HG02973 (cell line): ENCODE data around the gene AMIGO2.

ENCODE experiments used
- ATAC-seq: cut with Tn5 transposase; IDR thresholded peaks from one replicate; pipeline ENCODE4 v1.9.1; 2021; ENCODE audit warnings: moderate library complexity; ENCODE audit not compliant: unreplicated experiment

AMIGO2 gene

DNA sequence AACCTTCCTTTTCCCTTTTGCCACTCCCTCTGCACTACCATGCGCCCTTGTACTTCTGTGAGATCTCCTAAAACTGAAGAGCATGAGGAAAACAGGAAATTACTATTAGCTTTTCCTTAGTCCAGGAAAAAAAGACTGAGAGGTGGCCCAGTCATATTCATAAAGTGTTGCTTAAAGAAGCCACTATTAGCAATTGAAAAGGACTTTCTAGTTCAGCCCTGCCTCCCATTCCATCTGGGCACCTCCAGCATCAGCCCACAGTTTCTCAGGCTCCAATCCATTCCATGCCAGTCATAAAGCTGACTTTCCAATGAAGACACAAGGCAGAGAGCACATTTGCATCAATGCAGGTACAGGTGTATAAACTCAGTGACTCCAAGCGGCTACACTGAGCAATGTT lies 19.9 kb upstream of the AMIGO2 start:
- no peak for ATAC-seq

DNA sequence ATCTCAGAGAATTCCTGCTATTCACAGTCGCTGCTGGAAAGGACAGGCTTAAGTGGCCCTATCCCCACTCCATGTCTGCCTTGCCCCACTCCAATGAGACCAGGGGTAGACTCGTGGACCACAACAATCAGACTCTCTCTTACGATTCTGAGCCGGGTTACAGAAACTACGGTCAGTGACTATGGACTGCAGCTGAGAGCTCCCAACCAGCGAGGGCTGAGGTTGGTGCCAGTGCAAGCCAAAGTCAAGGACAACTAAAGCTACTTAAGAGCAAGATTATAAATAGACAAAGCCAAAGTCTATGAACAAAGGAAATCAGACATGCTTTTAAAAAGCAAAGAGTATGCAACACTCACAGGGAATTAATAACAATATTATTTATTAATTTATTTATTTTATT lies 18.3 kb upstream of the AMIGO2 start:
- no peak for ATAC-seq

DNA sequence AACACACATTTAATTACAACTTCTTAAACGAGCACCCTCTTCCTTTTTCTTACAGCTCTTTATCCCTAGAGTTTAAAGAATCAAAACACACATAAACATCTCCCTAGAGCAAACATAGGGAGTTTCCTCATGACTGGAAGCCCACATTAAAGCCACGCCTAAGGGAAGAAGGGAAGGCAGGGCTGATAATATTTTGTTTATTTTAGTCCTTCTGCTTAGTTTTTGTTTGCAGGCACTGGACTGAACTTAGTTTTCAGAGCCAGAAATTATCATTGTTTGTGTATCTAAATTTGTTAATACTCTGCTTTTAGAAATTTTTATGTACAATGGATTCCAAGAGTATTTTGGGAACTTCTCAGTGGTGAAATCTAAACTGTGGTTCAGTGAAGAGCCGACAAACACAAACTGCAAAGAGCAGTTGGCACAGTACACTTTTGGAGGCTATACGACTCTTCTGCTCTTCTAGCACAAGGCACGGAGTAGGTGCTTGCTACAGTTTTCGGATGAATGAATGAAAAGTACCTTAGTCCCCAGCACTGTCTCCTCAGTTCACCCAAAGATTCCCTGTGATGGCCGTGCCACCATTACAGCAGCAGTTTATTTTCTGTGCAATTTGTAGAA lies 17.6 kb upstream of the AMIGO2 start:
- no peak for ATAC-seq

DNA sequence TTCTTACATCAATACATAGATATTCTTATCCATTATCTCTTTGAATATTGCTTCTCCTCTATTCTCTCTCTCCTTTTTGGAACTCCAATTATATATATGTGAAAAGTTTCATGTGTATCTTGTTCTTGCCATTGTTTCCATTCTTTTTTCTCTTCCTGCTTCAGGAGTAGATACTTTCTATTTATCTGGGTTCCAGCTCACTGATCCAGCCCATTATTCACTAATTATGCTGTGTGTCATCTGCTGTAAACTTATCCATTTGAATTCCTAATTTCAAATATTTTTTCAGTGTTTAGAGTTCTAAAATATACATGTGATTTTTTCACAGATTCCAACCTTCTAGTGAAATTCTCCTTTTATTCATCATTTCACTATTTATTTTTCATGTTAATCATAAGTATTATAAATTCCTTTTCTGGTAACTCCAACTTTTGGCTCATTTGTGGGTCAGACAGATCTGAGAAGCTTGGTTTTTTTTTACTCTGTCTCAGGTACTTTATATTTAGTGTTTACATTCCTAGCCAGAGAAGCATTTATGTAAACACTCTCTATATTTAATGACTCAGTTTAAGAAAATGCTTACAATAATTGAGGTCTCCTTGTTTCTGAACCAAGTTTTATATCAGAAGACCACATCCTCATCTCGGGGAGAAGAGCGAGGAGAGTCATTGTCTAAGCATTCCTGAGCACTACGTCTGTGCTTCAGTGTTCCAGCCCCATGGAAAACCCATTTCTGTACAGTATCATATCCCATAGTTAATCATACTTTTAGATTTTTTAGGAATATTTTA lies 15.9 kb upstream of the AMIGO2 start:
- no peak for ATAC-seq

DNA sequence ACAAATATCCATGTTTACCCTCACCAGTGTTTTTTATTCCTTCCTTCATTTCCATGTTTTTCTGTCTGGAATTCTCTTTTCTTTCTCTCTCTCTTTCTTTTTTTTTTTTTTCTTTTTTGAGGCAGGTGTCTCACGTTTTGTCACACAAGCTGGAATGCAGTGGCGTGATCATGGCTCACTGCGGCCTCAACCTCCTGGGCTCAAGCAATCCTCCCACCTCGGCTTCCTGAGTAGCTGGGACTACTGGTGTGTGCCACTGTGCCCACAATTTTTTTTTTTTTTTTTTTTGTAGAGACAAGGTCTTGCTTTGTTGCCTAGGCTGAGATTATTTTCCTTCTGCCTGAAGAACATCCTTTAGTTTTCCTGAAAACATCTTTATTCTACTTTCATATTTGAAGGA lies 15.0 kb upstream of the AMIGO2 start:
- no peak for ATAC-seq

DNA sequence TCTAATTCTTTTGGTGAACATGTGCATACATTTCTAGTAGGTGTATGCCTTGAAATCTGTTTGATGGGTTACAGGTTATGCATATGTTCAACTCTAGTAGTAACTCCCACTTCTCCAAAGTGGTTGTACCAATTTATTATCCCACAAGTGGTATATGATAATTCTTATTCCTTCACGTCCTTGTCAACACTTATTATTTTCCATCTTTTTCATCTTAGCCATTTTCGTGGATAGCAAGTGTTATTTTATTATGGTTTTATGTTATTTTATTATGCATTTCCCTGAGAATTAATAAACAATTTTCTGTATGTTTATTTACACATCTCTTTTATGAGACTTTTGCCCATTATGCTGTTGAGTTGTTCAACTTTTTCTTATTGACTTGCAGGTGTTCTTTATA lies 11.2 kb upstream of the AMIGO2 start:
- no peak for ATAC-seq

DNA sequence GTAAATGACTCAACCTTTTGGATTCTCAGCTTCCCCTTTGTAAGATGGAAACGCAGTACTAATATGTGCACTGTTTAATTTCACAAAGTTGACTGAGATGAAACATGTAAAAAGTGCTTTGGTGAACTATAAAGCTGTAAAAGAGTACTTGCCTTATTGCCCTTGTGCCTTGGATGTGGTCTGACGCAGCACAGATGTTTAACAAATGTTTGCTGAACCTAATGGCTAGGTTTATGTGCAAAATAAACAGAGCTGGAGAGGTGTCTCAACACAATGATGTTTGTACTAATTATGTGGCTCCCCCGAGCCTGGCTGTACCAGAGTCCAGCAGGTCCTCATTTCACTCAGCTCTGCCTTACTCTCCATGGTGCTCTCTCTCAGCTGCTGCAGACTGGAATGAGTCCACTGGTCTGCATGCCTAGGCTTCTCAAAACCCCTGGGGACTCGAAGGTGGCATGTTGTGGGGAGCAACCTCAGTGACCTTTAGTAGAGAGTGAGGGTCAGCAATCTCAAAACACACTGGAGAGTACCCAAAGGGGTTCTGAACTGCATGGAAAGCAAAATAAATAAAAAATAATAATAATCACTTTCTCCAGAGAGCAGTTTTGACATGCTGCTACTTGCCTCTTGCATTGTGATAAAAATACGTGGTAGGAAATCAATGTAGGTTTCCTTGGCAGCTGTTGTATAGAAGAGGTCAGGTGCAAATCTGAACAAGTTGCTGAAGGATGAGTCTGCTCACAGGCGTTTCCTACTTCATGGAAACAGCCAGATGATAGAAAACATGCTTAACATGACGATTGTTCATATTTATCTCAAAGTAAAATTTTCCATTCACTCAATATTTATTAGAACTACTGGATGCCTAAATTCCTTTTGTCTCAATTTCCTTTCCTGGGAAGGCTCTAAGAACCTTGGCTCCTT lies 8.5 kb upstream of the AMIGO2 start:
- no peak for ATAC-seq

DNA sequence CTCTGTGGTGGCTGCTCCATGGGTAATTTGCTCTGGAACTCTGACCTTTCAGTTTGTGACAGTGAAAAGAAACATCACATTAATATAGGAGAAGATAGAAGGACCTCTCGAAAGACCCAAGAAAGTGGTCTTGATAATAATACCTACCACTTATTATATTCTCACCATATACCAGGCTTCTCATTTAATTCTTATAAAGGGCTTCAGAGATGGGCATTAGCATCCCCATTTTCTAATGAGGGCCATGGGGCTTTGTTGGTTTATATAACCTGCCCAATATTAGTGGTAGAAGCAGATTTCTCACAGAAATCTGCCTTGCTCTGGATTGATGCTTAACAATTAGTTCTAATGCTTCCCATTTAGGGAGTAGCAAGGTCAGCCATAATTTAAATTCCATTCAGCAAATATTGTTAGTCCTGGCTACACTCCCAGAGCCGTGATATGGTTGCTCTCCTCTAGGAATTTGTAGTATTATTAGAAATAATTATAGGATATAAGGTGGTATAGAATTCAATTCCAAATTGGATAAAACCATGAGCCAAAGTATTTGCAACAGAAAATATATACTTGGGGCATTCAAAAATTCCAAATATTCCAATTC lies 7.4 kb upstream of the AMIGO2 start:
- no peak for ATAC-seq

DNA sequence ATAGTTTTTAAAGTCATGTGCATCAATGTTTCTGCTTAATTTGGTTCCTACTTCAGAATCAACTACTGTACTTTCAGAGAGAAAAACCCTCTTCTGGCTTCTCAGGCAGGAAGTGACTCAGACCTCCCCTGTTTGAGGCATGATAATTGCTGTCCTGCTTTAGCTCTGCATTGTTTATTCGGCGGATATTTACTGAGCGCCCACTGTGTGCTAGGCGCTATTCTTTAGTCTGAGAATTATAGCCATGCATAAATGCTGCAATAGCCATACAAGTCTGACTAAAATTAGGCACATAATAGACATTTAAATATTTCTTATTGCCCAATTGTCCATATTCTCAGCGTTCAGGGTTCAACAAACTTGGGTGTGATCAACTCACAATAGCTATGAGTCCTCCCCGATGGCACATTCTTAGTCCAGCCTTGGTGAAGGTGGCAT lies 6.1 kb upstream of the AMIGO2 start:
- no peak for ATAC-seq

DNA sequence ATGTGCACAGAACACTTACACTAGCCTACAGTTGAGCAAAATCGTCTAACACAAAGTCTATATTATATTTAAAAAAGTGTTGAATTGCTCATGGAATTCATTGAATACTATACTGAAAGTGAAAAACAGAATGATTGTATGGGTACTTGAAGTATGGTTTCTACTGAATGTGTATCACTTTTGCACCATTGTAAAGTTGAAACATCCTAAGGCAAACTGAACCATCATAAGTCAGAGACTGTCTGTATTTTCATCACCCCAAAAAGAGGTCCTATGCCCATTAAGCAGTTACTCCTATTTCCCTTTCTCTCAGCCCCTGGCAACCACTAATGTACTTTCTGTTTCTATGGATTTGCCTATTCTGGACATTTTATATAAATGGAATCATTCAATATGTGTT lies 4.4 kb upstream of the AMIGO2 start:
- no peak for ATAC-seq

DNA sequence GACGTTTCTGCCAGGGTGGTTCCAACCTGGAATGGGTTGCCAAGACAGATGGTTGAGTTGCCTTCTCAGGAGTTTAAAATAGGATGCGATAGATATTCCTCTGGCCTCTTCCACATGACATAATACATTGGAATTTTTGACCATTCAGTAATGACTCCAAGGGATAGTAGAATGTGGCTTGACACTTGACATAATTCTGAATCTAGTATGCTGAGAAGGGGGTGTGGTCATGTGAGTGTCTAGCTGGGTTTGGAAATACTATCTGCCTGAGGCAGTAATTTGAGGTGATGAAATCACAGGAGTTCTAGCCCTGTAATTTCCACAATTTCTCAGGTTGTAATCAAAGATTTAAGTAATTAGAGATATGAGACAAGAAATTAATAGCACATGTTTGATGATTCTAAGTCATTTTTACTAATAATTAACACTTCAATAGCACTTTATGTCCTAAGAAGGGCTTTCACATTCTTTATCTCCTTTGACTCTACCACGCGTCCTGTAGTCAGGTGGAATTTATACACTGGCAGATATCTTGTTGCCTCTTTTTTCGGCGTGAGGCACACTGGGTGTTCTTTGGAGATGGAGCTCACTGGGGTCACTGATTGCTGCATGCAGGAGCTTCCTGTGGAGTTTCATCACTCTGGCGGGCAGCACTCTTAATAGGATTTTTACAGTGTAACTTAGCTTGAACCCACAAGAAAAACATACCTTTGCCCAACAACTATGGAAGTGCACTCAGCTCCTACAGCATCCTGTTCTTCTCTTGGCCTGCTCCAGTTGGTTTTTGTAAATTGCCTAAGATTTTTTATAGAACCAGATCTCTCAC lies 3.2 kb upstream of the AMIGO2 start:
- no peak for ATAC-seq

DNA sequence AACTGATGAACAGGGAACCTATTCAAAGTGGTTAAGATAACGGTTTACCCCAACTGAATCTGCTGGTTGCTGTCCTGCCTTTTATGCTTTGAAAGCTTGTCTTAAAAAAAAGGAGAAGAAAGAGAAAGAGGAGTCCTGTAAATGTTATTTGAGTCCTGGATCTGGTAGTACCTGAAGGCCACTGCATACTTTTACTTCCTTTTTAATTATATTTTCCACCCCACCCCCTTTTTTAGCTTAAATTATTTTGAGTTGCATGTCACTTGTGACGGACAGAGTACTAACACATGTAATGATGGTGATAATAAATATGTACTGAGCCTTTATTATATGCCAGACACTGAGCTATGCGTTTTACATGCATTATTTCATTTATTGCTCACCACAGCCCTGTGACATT lies 2.5 kb upstream of the AMIGO2 start:
- ATAC-seq, result no peak

DNA sequence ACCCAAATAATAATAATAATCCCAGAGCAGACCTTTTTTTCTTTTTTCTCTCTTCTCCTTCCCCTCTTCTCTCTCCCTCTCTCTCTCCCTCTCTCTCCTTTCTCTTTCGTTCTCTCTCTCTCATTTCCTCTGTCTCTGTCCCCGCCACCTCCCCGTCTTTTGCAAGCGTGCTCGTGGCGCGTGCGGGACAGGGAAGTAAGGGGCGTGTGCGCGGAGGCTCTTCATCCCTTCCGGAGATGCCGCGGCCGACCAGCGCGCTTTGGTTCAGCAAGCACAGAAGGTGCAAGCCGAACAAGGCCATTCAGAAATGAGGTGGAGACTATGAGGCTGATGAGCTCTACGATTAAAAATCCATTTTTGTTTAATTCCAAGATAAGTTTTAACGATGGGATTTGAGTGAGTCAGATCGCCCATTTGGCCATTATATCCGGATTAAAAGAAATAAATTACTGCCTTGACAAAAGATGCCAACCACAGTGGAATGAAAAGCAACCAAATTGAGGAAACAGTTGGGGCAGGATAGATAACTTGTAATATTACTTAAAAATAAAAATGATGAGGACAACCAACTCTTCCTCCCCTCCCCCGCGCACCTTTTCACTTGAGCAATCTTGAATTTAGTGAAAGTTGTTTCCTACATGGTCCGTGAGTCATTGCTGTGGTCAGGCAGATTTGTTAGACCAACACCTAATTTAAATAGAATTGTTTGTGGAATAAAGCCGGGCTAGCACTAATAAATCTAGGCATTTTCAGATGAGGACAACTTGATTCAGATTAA lies 1.2 kb upstream of the AMIGO2 start:
- no peak for ATAC-seq

DNA sequence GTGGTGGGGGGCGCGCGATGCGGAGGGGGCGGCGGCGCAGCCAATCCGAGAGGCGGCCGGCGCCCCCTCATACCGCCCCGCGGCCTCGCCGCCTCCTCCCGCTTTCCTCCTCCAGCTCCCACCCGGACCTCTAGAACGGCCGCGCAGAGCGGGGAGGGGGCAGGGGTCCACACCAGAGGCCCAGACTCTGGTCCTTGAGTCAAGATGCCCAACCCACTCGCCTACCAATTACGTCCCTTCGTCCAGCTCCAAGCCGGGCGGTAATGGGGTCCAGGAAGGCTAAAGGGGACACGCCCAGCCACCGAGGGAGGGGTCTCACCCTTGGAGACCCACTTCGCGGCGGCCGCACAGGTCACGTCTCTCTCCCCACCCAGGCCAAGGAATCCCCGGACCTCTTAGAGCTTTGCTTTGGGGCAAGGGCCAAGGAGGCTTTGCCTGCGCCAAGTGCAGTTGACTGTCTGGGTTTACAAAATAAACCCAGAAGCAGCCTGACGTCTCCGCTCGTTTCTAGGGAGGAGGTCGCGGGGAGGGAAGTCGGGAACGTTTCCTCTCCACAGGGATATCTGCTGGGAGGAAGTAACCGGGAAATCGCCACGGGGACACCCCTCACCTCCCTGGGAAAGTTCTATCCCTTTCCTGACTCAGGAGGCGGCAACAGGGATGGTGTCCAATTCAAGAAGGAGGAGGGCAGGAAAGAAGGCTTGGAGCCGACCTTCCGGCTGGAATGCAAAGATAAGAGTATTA lies 394 bp upstream of the AMIGO2 start:
- ATAC-seq, result no peak

DNA sequence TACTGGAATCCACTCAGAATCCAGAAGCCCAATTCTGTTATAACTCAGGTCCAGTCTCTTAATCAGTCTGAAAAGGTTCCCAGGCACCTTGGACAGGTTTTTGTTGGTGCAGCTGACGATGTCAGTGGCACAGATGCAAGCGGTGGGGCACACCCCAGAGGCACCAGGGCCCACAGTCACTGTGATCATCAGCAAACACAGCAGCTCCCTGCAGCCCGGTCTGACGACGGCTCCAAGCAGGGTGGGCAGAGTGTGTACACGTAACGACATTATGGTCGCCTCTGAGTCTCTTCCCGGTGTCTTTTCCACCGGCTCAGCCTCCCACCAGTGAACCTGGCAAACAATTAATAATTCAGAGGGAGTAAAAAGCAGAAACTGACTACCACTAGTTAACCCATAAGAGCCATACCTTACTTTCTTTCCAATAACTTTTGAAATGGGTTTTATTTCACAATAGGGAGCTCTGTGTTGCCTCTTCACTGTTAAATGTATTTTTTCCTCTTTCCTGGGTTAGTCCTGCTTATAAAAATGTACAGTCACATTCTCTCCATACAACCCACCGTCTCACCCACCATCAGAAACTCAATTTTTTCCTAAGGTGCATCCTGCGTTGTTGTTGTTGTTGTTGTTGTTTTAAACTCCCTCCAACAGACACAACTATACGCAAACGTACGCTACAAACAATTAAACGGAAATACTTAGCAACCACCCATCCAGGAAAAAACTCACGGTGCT lies 859 bp downstream of the AMIGO2 start:
- ATAC-seq, result no peak

DNA sequence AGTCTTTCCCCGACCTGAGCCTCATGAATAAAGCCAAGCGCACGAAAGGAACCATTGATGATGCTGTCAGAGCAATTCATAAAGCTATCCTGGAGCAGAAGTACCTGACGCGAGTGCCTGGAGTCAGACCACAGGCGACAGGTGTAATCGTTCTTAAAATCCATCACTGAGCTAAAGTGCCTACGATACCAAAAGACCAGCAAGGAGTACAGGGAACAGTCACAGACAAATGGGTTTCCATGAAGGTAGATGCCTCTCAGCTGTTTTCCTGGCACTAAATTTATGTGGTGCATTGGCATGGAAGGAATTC lies 1.7 kb downstream of the AMIGO2 start:
- no peak for ATAC-seq

DNA sequence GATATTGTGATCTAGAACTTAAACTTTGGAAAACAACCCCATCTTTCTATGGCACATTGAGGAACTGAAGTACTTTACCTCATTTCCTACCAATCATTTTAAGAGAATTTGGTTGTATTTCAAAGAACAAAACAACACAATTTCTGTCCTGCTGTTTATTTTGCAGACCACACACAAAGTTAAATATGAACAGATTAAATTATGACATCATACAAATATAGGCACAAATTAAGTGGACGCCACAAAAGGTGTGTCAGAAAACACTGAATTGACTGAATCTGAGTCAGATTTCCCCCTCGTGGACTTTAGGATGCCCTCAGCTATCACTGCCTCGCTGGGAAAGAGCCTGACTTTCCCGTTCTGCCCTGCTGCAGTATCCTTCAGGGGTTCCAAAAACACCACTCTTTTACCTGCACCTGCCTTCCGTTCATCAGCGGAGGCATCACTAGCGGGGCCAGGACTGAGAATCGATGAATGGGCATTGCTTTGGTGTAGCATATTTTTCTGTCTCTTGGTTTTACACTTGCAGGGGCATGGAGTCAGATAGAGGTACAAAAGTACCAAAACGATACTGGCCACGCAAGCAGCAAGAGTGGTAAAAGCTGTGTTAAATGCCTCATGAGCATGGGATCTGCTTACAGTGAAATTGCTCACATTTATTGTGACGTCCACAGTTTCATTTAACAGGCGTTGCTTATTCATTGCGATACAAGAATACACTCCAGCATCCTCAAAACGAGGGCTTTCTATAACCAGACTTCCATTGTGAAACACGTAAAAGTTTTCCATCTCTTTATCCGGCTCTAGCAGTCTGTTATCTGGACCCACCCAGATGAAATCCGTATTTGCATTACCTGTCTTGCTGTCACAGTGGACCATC lies 2.3 kb downstream of the AMIGO2 start:
- ATAC-seq, result no peak
